Upper lobe of left lung (tissue), 4 donors: Measurements from ENCODE around the gene MTCL3.

Experiments
- EP300 ChIP-seq, 4 donors: sonication (generic); formaldehyde crosslinking; IDR thresholded peaks; one replicate each; pipeline ENCODE4 v1.5.1; 2017; ENCODE audit warnings: antibody characterized with exemption in 4 of 4, control low read depth in 2 of 4
- TF ChIP-seq, protein P1 (sequence below), 6 experiments: fragments of 450-650 bp in 4 of 6; fragments of 200-600 bp in 2 of 6; sonication (generic) in 2 of 6; IDR thresholded peaks; one replicate each; pipeline ENCODE4 v1.5.1; 2016 to 2019; ENCODE audit warnings: antibody characterized with exemption in 6 of 6

DNA sequence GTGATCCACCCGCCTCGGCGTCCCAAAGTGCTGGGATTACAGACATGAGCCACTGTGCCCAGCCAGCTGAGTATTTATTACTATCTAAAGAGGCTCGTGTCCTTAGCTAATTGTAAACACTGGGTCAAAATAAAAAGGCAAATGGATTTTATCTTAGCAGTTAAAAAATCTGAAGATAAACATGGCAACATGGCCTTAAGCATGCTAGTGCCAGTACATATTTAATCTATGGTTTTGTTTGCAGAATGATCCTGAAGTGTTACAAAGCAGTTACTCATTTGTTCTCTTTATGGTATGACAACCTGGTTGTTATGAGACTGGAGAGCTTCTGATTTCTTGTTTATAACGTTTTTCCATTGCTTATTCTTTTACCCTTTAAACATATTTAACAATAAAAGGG lies 56.1 kb downstream of the MTCL3 start:
- TF ChIP-seq, protein P1, sequence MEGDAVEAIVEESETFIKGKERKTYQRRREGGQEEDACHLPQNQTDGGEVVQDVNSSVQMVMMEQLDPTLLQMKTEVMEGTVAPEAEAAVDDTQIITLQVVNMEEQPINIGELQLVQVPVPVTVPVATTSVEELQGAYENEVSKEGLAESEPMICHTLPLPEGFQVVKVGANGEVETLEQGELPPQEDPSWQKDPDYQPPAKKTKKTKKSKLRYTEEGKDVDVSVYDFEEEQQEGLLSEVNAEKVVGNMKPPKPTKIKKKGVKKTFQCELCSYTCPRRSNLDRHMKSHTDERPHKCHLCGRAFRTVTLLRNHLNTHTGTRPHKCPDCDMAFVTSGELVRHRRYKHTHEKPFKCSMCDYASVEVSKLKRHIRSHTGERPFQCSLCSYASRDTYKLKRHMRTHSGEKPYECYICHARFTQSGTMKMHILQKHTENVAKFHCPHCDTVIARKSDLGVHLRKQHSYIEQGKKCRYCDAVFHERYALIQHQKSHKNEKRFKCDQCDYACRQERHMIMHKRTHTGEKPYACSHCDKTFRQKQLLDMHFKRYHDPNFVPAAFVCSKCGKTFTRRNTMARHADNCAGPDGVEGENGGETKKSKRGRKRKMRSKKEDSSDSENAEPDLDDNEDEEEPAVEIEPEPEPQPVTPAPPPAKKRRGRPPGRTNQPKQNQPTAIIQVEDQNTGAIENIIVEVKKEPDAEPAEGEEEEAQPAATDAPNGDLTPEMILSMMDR (IDR thresholded peaks at IDR 0.05), result no peak
- TF ChIP-seq EP300 (IDR thresholded peaks at IDR 0.05), result no peak
